Parathyroid adenoma (tissue), 2 donors: Measurements from ENCODE around the gene ZBTB20.
A peak's percentile ranks its signal among the peaks of the same experiment; 100 is the strongest.

Experiments
- H2AFZ ChIP-seq: fragments of 300-600 bp; sonication (generic); one replicate; pipeline ENCODE4 v1.7.0; 2017; ENCODE audit warnings: antibody characterized with exemption, mild to moderate bottlenecking
- H3K27ac ChIP-seq: fragments of 300-600 bp; sonication (generic); one replicate; pipeline ENCODE4 v1.7.0; 2017
- H3K27me3 ChIP-seq: fragments of 300-600 bp; sonication (generic); one replicate; pipeline ENCODE4 v1.7.0; 2017; ENCODE audit warnings: low read length; ENCODE audit not compliant: control insufficient read depth, insufficient read depth
- H3K36me3 ChIP-seq: fragments of 300-600 bp; sonication (generic); one replicate; pipeline ENCODE4 v1.7.0; 2017; ENCODE audit warnings: low read length; ENCODE audit not compliant: control insufficient read depth, insufficient read depth
- H3K4me1 ChIP-seq: fragments of 300-600 bp; sonication (generic); one replicate; pipeline ENCODE4 v1.7.0; 2017; ENCODE audit warnings: control low read depth
- H3K4me2 ChIP-seq: fragments of 300-600 bp; sonication (generic); one replicate; pipeline ENCODE4 v1.7.0; 2017; ENCODE audit warnings: low read length
- H3K4me3 ChIP-seq: fragments of 300-600 bp; sonication (generic); one replicate; pipeline ENCODE4 v1.7.0; 2017; ENCODE audit warnings: low read depth, low read length
- H3K79me2 ChIP-seq: fragments of 300-600 bp; sonication (generic); one replicate; pipeline ENCODE4 v1.7.0; 2017; ENCODE audit warnings: control low read depth
- H3K9ac ChIP-seq: fragments of 300-600 bp; sonication (generic); one replicate; pipeline ENCODE4 v1.7.0; 2017; ENCODE audit warnings: mild to moderate bottlenecking
- H3K9me3 ChIP-seq: fragments of 300-600 bp; sonication (generic); one replicate; pipeline ENCODE4 v1.7.0; 2017; ENCODE audit warnings: low read length; ENCODE audit not compliant: control insufficient read depth
- TF ChIP-seq, protein P1 (sequence below): fragments of 300-600 bp; sonication (generic); IDR thresholded peaks from one replicate; pipeline ENCODE4 v1.7.0; 2017; ENCODE audit warnings: antibody characterized with exemption, mild to moderate bottlenecking
- donor health status: primary hyperparathyroidism.

Gene ZBTB20

DNA sequence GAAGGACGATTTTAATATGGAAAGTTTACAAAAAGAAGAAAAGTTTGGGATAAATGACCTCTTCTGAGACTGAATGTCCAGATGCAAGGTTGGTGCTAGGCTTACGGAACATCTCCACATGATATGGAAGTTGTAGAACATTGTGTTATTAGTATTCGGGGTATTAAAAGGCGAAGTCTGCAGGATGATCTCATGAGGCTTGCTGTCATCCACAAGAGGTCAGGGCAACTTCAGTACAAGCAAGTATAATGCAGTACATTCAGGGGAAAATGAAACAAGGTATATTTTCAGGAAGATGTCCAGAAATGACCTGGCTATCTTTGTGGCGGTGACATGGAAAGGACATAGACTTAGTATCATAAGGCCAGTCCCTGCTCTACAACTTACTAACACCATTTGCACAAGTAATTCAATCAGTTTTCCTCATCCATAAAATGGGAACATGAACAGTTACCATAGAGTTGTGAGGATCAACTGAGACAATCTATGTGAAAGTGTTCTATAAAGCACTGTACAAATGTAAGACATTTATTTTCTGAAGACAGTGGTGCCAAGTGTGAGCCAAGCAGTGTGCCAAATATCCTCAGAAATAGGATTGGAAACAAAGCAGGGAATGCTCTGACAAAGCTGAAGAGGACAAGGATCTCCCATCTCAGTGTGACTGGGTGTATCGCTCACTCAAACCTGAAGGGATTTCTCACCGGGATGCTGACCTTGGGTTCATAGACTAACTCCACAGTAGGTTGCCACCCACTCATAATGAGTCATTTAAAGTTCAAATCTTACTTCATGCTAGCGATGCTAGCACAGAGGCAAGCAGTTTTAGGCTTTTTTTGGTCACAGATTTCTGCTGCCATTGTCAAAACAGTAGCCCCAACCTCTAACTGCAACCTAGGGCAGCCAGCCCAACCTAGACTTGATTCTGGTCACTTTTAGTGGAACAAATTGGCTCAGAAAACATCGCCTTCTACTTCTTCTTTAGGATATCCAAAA, 735.0 kb downstream of the ZBTB20 start:
- Histone ChIP-seq H3K9ac (no peak overlapping the region), H2AFZ (no peak overlapping the region), H3K79me2 (peaks cover 3% of the 10 kb centered on the region), H3K4me1 (no peaks in the 10 kb centered on the region), H3K36me3 (no peaks in the 10 kb centered on the region), H3K4me3 (no peak overlapping the region), H3K9me3 (no peaks in the 10 kb centered on the region), H3K27me3 (no peaks in the 10 kb centered on the region), H3K27ac (peak overlapping the region; percentile 25), H3K4me2 (no peak overlapping the region)
- TF ChIP-seq, protein P1, sequence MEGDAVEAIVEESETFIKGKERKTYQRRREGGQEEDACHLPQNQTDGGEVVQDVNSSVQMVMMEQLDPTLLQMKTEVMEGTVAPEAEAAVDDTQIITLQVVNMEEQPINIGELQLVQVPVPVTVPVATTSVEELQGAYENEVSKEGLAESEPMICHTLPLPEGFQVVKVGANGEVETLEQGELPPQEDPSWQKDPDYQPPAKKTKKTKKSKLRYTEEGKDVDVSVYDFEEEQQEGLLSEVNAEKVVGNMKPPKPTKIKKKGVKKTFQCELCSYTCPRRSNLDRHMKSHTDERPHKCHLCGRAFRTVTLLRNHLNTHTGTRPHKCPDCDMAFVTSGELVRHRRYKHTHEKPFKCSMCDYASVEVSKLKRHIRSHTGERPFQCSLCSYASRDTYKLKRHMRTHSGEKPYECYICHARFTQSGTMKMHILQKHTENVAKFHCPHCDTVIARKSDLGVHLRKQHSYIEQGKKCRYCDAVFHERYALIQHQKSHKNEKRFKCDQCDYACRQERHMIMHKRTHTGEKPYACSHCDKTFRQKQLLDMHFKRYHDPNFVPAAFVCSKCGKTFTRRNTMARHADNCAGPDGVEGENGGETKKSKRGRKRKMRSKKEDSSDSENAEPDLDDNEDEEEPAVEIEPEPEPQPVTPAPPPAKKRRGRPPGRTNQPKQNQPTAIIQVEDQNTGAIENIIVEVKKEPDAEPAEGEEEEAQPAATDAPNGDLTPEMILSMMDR: no peak

DNA sequence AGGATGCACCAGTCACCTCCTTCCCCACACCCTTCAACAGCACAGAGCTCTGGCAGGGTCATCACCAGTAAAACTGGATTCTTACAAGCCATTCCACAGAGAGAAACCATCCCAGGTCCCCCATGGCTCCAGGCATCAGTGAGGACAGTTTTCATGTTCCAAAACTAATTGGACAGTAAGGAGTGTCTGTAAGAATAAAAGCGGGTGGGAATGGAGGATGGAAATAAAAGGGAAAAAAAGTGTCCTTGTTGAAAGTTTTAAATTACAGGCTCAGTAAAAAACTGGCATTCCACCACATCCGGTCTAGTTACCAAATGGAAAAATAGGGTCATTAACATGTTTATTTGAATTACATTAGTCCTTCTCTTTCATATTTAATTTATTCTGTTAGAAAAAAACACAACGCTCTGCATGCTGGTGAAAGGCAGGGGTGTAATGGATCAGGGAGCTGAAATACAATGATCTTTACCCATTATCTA, 735.9 kb downstream of the ZBTB20 start:
- no peak overlapping the region for H3K4me3 ChIP-seq
- TF ChIP-seq, protein P1: no peak
- H3K9me3 ChIP-seq: no peaks in the 10 kb centered on the region
- no peak overlapping the region for H3K9ac ChIP-seq
- no peak overlapping the region for H3K27ac ChIP-seq
- no peak overlapping the region for H3K4me2 ChIP-seq
- peaks cover 2% of the 10 kb centered on the region for H3K4me1 ChIP-seq
- no peaks in the 10 kb centered on the region for H3K27me3 ChIP-seq
- no peak overlapping the region for H2AFZ ChIP-seq
- H3K79me2 ChIP-seq: peaks cover 3% of the 10 kb centered on the region
- no peaks in the 10 kb centered on the region for H3K36me3 ChIP-seq

DNA sequence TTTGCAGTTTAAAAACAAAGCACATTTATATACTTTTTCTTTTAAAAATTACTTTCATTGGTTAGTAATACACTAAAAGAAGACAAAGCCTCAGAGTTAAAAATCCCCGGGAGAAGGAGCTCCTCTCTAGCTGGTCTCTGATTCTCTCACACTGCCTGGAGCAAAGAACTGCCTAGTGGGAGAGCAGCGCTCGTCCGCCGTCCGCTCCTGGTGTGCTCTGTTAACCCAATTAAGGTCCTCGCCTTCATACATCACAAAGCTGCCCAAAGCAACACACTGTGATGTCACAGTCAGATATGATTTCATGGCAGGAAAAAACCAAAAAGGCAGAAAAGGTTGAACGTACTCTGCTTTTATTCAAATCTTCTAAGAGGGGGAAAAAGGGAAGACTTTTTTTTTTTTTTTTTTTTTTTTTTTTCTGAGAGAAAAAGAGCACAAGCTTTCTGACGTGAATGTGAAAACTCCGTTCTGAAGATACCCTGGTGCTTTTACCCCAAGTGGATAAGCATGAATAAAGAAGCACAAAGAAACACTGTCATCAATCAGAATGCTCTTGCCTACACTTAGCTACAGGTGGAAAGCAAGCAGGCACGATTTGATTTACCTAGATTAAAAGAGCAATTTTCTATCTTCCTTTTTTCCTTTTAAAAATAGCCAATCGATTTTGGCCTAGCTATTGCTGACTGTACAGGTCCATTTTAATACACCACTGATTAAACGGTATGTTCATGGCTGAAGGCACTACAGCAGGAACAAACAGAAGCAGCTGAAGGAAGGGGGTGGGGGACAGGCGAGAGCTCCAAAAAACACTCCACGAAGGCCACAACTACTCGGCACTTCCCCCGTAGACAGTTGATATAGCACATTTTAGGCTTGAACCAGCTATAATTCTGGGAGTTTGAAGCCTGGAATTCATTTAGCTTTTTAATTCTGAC, 738.1 kb downstream of the ZBTB20 start:
- Histone ChIP-seq H3K27me3 (no peaks in the 10 kb centered on the region), H2AFZ (no peak overlapping the region)

DNA sequence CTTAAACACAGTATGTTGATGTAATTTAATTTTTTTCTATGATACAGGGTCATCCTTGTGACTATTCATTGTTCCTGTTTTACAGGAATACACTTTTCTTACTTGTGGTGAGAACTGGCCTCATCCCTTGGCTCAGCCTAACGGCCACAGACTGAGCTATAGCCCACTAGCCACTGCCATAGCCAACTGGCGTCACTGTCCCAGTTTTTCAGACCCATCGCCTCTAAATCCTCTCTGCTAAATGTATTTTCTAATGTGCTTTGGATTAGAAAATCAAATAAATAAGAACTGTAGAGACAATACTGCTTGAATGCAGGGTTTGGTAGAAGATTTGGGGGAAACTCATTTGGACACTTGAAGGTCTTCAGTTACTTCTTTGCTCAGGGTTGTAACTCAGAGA, 740.2 kb downstream of the ZBTB20 start:
- no peaks in the 10 kb centered on the region for H3K36me3 ChIP-seq
- no peaks in the 10 kb centered on the region for H3K27me3 ChIP-seq
- no peak overlapping the region for H3K4me3 ChIP-seq
- TF ChIP-seq, protein P1: no peak
- H3K27ac ChIP-seq: no peak overlapping the region
- peaks cover 2% of the 10 kb centered on the region for H3K4me1 ChIP-seq
- no peak overlapping the region for H3K4me2 ChIP-seq
- H3K9me3 ChIP-seq: no peaks in the 10 kb centered on the region
- H2AFZ ChIP-seq: no peak overlapping the region
- no peaks in the 10 kb centered on the region for H3K79me2 ChIP-seq
- H3K9ac ChIP-seq: no peak overlapping the region

More for the DNA sequence above, 738.1 kb downstream of the ZBTB20 start:
- Histone ChIP-seq H3K9ac (no peak overlapping the region), H3K27ac (no peak overlapping the region), H3K4me2 (no peak overlapping the region), H3K79me2 (no peaks in the 10 kb centered on the region), H3K4me3 (no peak overlapping the region), H3K9me3 (no peaks in the 10 kb centered on the region), H3K4me1 (peaks cover 2% of the 10 kb centered on the region), H3K36me3 (no peaks in the 10 kb centered on the region)
- TF ChIP-seq, protein P1: no peak
